Renal cortex interstitium (tissue), 11 donors: ENCODE measurements around the gene NAV2. TPM values are rescaled to one million over a fixed set of nuclear protein-coding genes. Genes with fewer than 3 reads are reported as not detected.
"Not testable (repeated sequence)": the region's sequence is repeated elsewhere in the genome, so short reads cannot be mapped to it uniquely, and the experiment has no call there.

ENCODE experiments used
- DNase-seq, 11 donors: peaks; one replicate each; pipeline ENCODE4 v3.0.0-alpha.2; 2013; ENCODE audit warnings: low read depth in 9 of 11, low spot score in 4 of 11; ENCODE audit errors: extremely low read depth in 1 of 11
- polyA plus RNA-seq, 3 donors: library from polyadenylated mRNA; unstranded; fragments of 120-200 nt; gene quantifications; one replicate each; pipeline ENCODE4 v1.2.1, GENCODE V29; 2013; ENCODE audit not compliant: insufficient read length in 3 of 3

NAV2 gene
- polyA plus RNA-seq, 3 donors, result 36.9 to 94.9 (median 39.5) TPM

- DNase-seq, result no peak
Observed at GRCh38 chr11:19892876-19893275, 180.2 kb downstream of the NAV2 start.

GRCh38 chr11:19894404-19894803 lies 181.8 kb downstream of the NAV2 start:
- DNase-seq, result no peak

GRCh38 chr11:19895037-19895436 lies 182.4 kb downstream of the NAV2 start:
- DNase-seq, result not testable (repeated sequence)

- no peak for DNase-seq
Observed at GRCh38 chr11:19895776-19896175, 183.1 kb downstream of the NAV2 start.

- peak; percentile 52 to 80 (median 70) for DNase-seq
Observed at GRCh38 chr11:19903620-19904069, 191.0 kb downstream of the NAV2 start.

- DNase-seq, result peak in 4 of 11 donors; percentile 13 to 27 (median 20)
Observed at GRCh38 chr11:19905280-19905853, 192.7 kb downstream of the NAV2 start.

GRCh38 chr11:19906126-19906525 lies 193.5 kb downstream of the NAV2 start:
- DNase-seq, result no peak

GRCh38 chr11:19907008-19907579 lies 194.5 kb downstream of the NAV2 start:
- DNase-seq, result no peak

- no peak for DNase-seq
Observed at GRCh38 chr11:19907839-19908238, 195.2 kb downstream of the NAV2 start.

- DNase-seq, result no peak
Observed at GRCh38 chr11:19910931-19911330, 198.3 kb downstream of the NAV2 start.

GRCh38 chr11:19912115-19912957 lies 199.7 kb downstream of the NAV2 start:
- no peak for DNase-seq

- DNase-seq, result no peak
Observed at GRCh38 chr11:19912958-19913892, 200.6 kb downstream of the NAV2 start.

GRCh38 chr11:19913893-19914249 lies 201.2 kb downstream of the NAV2 start:
- DNase-seq, result no peak

- DNase-seq, result no peak
Observed at GRCh38 chr11:19915808-19916207, 203.2 kb downstream of the NAV2 start.

GRCh38 chr11:19917069-19917468 lies 204.4 kb downstream of the NAV2 start:
- DNase-seq, result no peak

- DNase-seq, result no peak
Observed at GRCh38 chr11:19918302-19919049, 205.8 kb downstream of the NAV2 start.

- no peak for DNase-seq
Observed at GRCh38 chr11:19919050-19919561, 206.5 kb downstream of the NAV2 start.

GRCh38 chr11:19920982-19921381 lies 208.3 kb downstream of the NAV2 start:
- DNase-seq, result no peak
